ENCODE data around the gene MCF2L. TPM values are rescaled to one million over a fixed set of nuclear protein-coding genes. Genes with fewer than 3 reads are reported as not detected.

The MCF2L gene
- total and polyA plus RNA-seq, 9 of the 15 experiments (the other 6 are each of a cell fraction or from before 2014, with no cell fraction given), result 0.05 to 0.25 (median 0.18) TPM; not detected in 5

GRCh38 chr13:113139577-113139976, 170.6 kb downstream of the MCF2L start (continued):
- TF ChIP-seq RREB1 (CRISPR knock-in tag; IDR thresholded peaks at IDR 0.05), result no peak

GRCh38 chr13:113140677-113141600, 171.9 kb downstream of the MCF2L start:
- ATAC-seq (no peak), DNase-seq (ENCODE audit: extremely low read depth in 1 of 4, low spot score in 3 of 4) (no peak), FAIRE-seq (no peak)
- peaks cover 5 to 14% of the 10 kb centered on the region in 2 experiments; a peak in 3 of 5 replicates for H3K4me1 ChIP-seq (replicated peaks in 1 of 2; ENCODE audit: control insufficient read depth in 2 of 2, insufficient read depth in 2 of 2, low read length in 2 of 2)
- no peak overlapping the region for H3K4me3 ChIP-seq
- no peak overlapping the region for H3K4me2 ChIP-seq (ENCODE audit: insufficient read depth, low read length)
- peaks cover 11 to 23% of the 10 kb centered on the region in 2 experiments; a peak in 4 of 5 replicates for H3K27me3 ChIP-seq (ENCODE audit: control insufficient read depth in 2 of 2, insufficient read depth in 2 of 2, low read length in 2 of 2)
- intact Hi-C loops (cut with micrococcal nuclease) (no loop called here), in situ Hi-C loops (cut with MboI) (no loop called here)
- no peaks in the 10 kb centered on the region for H4K20me1 ChIP-seq (replicated peaks; ENCODE audit: control insufficient read depth, insufficient read depth, low read length)
- no peaks in the 10 kb centered on the region for H3K79me2 ChIP-seq (ENCODE audit: control insufficient read depth, insufficient read depth, low read length)
- ChIA-PET POLR2A (no interaction called here), CTCF (ENCODE audit: low intra/inter-chr PET ratio) (no interaction called here)
- no TSS peak for BruUV-seq (replicated peaks)
- H3K9me1 ChIP-seq (ENCODE audit: control insufficient read depth, insufficient read depth, low read length), result no peaks in the 10 kb centered on the region
- H3K27ac ChIP-seq (ENCODE audit: extremely low read depth, low read depth, low read length), result no peak overlapping the region
- H3K36me3 ChIP-seq (ENCODE audit: control insufficient read depth, insufficient read depth, low read length), result no peaks in the 10 kb centered on the region
- TF ChIP-seq FOXP4 (CRISPR knock-in tag; IDR thresholded peaks at IDR 0.05; ENCODE audit: borderline replicate concordance) (no peak), MAZ (CRISPR knock-in tag; conservative IDR thresholded peaks at IDR 0.05 in 1 of 2, IDR thresholded peaks at IDR 0.05 in 1 of 2) (no peak), RBM25 (IDR thresholded peaks at IDR 0.05; ENCODE audit: low read depth, low read length, severe bottlenecking) (peak; percentile 27)
- WGBS (ENCODE audit: insufficient coverage, low coverage, missing lambda C conversion rate), result 35% methylated on average over 14 of the region's 26 CpGs
- H2AFZ ChIP-seq (ENCODE audit: low read depth, low read length), result no peak overlapping the region
- no peak overlapping the region; a peak in 1 of 4 replicates for H3K9ac ChIP-seq (ENCODE audit: insufficient read depth in 1 of 2, low read depth in 2 of 2, low read length in 2 of 2)
- H3K9me3 ChIP-seq (replicated peaks; ENCODE audit: control insufficient read depth, insufficient read depth, low read depth, low read length), result no peaks in the 10 kb centered on the region

Data from K562 (cell line).